Measurements from ENCODE around the gene SYT3.
"Not testable (repeated sequence)": the region's sequence is repeated elsewhere in the genome, so short reads cannot be mapped to it uniquely, and the experiment has no call there.

The SYT3 gene

GRCh38 chr19:50633973-50634372 lies 5.7 kb downstream of the SYT3 start:
- no peak for DNase-seq

DNA sequence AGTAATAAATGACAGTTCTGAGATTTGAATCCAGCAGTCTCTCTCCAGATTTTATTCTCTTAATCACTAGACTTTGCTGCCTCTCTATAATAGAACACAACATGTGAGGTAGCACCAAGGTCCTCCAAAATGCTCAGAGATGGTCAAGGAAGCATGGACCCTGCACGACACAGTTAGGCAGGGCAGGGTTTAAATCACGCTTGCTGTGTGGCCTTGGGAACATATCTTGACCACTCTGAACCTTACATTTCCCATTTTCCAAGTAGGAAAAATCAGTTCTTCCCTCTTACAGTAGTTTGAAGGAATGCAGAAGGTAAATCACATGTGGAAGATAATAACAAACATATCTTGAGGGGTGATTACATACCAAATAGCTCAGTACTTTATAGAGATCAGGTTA lies 6.3 kb downstream of the SYT3 start:
- no peak for DNase-seq

DNA sequence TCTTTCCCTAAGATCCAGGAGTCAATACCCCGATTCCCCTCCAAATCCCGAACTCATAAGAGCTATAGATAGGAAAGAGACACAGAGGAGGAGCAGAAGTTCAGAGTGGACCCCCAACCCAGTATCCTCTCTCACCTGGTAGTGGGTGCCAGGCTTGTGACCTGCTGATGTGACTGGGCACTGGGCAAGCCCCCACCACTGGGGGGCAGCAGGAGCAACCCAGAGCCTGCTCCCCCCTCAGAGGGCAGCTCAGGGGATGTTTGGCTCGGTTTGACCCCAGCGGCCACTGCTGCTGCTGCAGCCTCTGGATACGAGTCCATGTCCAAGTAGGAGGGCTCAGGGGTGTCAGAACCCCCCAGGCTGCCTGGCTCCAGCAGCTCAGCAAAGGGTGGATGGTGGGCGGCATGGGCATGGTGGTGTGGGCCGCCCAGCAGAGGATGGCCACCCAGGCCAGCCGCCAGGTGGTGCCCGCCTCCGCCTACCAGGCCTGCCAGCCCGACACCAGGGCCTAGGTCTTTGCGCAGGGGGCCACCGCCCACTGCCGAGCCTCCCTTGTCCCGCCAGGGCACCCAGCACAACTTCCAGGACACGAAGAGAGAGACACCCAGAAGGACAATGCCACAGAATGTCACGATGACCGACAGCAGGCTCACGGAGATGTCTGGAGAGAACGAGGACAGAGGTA lies 7.4 kb downstream of the SYT3 start:
- DNase-seq, result no peak

GRCh38 chr19:50629801-50630200 lies 9.9 kb downstream of the SYT3 start:
- DNase-seq, result no peak

DNA sequence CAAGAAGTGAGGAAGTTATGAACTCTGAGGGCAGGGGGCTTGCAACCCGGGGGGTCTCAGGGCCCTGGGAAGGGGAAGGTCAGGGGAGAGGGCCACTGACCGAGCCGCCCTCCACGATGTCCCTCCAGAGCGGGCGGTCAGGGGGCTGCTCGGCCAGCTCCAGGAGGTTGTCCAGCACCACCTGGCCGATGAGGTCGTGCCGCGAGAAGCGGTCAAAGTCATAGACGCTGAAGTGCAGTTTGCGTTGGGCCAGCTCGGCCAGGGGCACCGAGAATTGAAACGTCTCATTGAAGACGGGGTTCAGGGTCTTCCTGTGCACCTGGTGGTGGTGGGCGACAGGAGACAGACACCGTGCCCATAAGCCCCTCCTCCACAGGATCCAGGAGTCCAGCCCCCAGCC lies 10.5 kb downstream of the SYT3 start:
- no peak for DNase-seq

DNA sequence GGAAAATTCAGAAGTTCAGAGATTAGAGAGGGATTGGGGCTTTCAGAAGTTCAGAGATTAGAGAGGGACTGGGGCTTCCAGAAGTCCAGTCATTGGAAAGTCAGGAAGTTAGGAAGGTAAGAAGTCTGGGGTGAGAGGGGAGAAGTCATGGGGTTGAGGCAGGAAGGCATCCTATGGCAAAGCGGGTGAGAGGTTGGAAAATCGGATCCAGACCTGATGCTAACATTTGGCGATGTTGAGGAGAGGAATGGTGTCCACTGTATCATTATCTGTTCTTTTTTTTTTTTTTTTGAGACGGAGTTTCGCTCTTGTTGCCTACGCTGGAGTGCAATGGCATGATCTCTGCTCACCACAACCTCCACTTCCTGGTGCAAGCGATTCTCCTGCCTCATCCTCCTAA lies 11.1 kb downstream of the SYT3 start:
- no peak for DNase-seq

- no peak for DNase-seq
Measured at GRCh38 chr19:50628146-50628545, 11.5 kb downstream of the SYT3 start.

DNA sequence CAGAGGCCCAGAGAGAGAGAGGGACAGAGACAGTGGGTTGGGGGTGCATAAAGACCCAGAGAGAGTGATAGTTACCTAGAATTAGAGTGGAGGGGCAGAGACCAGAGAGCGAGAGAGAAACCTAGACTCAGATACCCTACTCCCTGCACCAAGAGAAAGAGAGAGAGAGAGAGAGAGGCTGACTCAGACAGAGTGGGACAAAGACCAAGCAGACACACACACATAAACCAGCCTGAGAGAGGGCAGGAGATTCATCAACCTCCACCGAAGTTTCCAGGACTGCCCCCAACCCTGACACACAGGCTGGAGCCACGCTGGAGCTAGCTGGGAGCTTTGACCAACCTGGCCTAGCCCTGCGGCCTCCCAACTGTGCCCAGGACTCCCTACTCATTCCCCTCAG lies 12.9 kb downstream of the SYT3 start:
- DNase-seq, result no peak

DNA sequence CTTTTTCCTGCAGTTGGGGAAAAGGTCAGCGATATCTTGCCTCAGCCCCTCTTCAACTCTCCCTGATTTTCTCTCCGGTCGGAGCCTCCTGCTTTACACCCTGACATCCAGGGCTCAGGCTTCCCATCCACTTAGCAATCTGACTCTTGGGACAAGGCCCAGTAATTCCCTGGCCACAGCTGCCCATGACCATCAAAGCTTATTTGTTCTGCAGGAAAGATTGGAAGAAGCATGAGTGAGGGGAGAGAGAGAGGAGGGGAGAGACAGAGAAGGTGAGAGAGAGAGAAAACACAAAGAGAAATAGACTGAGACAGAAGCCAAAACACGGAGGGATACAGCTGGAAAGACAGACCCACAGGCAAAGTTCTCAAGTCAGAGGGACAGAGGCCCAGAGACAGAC lies 13.7 kb downstream of the SYT3 start:
- DNase-seq, result no peak

- DNase-seq, result no peak
Measured at GRCh38 chr19:50624949-50625600, 14.6 kb downstream of the SYT3 start.

GRCh38 chr19:50620394-50620906 lies 19.2 kb downstream of the SYT3 start:
- not testable (repeated sequence) for DNase-seq

- DNase-seq, result not testable (repeated sequence)
Measured at GRCh38 chr19:50619184-50619583, 20.5 kb downstream of the SYT3 start.

DNA sequence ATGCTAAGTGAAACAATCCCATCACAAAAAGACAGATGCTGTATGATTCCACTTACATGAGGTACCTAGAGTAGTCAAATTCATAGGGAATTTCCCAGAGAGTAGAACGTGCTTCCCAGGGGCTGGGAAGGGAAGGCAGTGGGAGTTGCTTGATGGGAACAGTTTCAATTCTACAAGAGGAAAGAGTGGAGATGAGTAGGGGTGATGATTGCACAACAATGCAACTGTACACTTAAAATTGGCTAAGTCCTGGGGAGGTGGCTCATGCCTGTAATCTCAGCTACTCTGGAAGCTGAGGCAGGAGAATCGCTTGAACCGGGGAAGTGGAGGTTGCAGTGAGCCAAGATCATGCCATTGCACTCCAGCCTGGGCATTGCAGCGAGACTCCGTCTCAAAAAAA lies 21.3 kb downstream of the SYT3 start:
- DNase-seq, result not testable (repeated sequence)

DNA sequence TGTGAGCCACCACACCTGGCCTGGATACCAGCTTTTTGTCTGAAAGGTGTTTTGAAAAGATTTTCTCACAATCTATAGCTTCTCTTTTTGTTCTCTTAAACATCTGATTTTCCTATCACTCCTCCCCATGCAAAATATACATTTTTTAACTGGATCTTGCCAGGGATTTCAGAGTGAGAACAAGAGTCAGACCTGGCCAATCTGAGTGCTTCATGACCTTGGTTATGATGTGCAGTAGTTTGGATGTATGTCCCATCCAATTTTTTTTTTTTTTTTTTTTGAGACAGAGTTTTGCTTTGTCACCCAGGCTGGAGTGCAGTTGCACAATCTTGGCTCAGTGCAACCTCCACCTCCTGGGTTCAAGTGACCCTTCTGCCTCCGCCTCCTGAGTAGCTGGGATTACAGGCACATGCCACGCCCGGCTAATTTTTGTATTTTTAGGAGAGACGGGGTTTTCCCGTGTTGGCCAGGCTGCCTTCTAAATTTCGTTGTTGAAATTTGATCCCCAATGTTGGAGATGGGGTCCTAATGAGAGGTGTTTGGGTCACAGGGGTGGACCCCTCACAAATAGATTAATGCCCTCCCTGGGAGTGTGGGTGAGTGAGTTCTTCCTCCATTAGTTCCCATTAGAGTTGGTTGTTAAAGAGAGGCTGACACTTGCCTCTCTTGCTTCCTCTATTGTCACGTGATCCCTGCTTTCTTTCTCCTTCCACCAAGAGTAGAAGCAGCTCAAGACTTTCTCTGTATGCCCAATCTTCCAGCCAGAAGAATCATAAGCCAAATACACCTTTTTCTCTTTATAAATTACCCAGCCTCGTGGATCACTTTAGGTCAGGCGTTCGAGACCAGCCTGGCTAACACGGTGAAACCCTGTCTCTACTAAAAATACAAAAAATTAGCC lies 26.9 kb downstream of the SYT3 start:
- DNase-seq, result not testable (repeated sequence)

GRCh38 chr19:50607874-50608785 lies 31.6 kb downstream of the SYT3 start:
- DNase-seq, result no peak

- DNase-seq, result no peak
Measured at GRCh38 chr19:50607388-50607787, 32.3 kb downstream of the SYT3 start.

DNA sequence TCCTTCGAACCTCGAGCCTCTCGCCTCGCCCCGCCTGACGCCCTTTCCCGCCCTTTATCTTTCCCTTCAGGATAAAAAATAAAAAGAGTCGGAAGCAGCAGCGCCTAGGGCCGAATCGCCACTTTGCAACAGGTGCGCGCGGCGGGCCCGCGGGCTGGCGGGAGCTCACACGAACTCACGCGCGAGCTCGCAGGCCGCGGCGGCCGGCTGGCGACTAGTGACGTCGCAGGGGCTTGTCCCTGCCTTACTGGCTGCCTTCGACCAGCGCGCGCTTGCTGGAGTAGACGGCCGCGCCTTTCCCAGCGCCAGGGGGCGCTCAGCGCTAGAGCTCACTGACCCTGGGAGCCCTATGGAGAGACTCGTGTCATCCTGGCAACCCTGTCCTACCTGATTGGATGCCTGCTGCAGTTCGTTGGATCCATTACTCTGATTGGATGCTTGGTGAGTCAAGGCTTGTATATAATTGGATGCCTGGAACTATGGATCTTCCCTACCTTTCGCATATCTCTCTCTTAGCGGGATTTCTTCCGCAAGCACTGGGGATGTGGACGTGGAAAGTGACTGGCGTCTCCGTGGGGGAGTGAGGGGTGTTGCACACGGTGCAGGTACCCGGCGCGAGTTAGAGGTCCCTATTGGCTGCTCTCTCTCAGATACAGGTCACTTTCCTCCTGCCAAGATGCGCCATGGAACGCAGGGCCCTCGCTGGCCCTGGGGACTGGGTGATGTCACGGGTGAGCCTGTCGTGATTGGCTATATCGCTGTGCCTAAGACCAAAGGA lies 33.4 kb downstream of the SYT3 start:
- not testable (repeated sequence) for DNase-seq

DNA sequence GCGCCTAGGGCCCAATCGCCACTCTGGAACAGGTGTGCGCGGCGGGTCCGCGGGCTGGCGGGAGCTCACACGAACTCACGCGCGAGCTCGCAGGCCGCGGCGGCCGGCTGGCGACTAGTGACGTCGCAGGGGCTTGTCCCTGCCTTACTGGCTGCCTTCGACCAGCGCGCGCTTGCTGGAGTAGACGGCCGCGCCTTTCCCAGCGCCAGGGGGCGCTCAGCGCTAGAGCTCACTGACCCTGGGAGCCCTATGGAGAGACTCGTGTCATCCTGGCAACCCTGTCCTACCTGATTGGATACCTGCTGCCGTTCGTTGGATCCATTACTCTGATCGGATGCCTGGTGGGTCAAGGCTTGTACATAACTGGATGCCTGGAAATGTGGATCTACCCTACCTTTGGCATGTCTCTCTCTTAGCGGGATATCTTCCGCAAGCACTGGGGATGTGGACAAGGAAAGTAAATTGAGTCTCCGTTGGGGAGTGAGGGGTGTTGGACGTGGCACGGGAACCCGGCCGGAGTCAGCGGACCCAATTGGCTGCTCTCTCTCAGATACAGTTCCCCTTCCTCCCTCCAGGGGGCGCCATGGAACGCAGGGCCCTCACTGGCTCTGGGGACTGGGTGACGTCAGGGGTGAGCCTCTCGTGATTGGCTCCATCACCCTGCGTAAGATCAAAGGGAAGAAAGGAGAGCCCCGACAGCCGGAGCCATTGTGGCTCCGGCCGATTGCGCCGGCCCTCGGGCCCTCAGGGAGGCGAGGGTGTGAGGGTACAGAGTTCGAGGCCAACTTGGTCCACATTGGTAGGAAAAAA lies 35.2 kb downstream of the SYT3 start:
- not testable (repeated sequence) for DNase-seq

DNA sequence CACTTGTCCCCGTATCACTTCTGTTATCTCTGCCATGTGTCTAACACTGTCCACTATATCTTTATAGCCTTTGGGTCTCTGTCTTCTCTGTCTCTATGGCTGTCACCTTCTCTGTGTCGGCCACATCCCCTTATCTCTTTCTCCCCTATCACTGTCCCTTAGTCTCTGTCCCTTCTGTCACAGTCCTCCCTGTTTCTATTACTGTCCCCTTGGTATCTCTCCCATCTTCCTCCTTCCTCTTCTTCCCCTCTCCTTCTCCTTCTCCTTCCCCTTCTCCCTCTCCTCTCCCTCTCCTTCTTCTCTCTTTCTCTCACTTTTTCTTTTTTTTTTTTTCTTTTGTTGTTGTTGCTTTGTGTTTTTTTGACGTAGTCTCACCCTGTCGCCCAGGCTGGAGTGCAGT lies 36.7 kb downstream of the SYT3 start:
- DNase-seq, result no peak

DNA sequence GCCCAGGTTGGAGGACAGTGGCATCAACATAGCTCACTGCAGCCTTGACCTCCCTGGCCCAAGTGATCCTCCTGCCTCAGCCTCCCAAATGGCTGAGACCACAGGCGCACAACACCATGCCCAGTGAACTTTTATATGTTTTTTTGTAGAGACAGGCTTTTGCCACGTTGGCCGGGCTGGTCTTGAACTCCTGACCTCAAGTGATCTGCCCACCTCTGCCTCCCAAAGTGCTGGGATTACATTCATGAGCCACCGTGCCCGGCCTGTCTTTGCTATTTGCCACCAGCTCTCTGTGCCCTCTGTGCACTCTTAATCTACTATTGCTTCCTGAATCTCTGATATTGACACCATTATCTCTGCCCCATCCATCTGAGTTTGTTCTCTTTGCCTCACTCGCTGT lies 37.2 kb downstream of the SYT3 start:
- DNase-seq, result no peak

- DNase-seq, result no peak
Measured at GRCh38 chr19:50602089-50602422, 37.6 kb downstream of the SYT3 start.
